OCI-M1 (cell line): Measurements from ENCODE around the gene PET100.
"Not testable (repeated sequence)": the region's sequence is repeated elsewhere in the genome, so short reads cannot be mapped to it uniquely, and the experiment has no call there.

Experiments
- DNase-seq: peaks from one replicate; lab custom pipeline; 2025; lab: John Stamatoyannopoulos, UW

PET100 gene

DNA sequence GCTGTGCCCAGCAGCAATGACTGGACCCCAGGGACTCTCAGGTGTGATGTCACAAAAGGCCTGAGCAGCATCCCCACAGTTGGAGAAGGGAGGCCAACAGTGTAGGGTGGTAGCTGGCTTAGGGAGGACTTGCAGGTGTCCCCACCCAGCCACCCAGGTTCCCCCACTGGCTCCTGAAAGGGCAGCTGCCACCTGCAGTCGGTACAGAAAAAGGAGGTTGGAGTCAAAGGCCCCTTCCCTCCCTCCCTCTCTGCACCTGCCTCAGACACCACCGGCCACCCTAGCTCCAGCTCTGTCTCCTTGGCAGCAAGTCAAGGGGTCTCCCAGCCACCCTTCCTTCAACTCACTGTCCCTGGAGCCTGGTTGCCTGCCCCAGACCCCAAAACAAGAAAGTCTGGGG is 4.1 kb downstream of the PET100 start, which contains the start of gene PCP2:
Gene PCP2, minus strand, starts transcription at position 22 of the 400 bp plus-strand sequence. CDS start 262 bp downstream, outside the sequence.
- DNase-seq: no peak

DNA sequence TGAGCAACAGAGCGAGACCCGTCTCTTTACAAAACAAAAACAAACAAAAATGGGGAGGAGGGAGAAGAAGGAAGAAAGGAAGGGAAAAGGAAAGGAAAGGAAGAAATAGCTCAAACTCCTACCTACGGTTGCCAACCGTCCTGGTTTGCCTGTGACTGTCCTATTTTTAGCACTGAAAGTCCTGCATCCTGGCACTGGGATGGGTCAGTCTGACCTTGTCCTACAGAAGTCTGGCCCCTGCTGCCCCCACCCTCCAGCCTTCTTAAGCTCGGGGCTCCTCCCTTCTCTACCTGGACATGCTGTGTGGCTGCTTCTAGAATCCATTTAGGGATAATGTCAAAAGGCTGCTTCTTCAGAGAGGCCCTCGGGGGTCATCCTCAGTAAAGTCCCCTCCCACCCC is 6.1 kb downstream of the PET100 start:
- no peak for DNase-seq

DNA sequence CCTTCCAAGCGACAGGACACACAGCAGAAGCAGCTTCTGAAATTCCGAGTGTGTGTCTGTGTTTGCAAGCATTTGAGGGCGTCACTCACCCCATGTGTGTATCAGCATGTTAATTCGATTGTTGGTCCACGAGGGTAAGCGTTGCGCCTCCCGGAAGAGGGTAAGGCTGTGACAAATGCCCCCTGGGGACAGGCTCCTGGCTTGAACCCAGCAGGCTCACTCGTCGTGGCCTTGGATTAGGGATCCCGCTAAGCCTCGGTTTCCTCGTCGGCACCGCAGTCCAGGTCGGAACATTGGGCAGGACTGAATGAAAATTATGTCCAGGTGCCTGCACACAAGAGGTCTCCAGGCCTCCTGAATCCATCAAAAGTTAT is 6.7 kb downstream of the PET100 start:
- DNase-seq: no peak

DNA sequence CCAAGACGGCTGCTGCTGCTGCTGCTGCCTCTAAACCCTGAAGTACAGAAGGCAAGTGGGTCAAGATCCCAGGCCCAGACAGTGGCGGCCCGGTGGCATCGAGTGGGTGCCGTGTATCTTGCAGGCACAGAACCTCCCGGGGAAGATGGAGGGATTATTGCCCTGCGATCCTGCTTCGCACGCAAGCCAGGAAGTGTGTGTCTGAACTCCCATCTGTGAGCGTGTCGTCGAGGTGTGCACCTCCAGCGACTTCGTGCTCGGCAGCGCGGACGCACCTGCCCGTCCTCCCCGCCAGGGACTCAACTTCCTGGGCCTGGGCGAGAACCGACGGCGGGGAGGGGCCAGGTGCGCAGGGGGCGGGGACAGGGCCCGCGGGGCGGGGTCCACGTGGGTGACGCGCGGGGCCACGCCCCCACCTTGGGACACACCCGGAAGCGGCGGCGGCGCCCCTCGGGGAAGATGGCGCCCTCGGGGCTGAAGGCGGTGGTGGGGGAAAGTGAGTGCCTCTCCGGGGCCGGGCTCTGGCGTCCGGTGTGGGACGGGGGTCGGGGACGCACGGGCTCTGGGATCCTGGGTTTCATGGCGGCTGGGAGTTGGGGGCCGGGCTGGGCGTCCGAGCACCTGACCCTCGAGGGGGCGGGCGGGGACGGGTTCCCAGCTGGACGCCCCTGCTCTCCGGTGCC is 7.2 kb downstream of the PET100 start, which contains the start of gene STXBP2:
Gene STXBP2, plus strand, starts transcription at position 420 of the 683 bp plus-strand sequence. Its CDS starts 40 bp downstream, at position 460.
- peak; percentile 72 for DNase-seq

DNA sequence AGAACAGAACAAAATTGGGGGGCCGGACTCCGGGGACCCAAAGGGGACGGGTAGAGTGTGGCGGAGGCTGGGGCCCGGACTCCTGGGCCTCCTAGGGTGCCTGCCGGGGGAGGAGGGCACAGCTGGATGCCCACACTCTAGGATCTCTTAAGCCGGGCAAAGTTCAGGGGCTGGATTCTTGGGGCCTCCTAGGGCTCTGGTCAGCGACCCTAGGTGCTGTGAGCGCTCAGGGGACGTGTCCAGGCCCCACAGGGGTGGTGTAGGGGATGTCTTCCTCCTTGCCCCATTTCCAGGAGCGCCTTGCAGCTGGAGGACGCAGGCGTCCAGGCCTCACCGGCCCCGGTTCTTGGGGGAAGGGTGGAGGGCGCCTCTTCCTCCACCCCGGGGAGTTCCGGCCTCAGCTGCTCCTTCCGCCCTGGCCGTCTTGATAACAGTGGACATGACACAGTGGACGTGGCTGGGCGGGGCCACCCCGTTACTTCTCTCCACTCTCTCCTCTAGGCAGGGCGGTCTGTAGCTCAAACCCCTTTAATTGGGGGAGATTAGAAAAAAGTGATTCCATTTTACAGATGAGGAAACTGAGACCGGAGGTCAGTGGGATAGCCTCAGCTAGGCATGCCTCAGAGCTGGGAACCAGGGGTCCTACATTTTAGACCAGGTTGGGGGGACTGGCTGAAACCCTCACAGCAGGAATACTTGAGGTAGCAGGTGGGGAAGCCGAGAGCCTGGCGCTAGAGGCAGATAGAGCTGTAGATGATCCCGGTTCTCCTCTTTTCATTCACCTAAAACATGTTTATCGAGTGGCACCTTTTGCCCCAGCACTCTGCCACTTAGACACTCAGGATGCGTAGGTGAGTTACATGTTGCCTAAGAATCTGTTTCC is 8.0 kb downstream of the PET100 start:
- DNase-seq: peak; percentile 66

DNA sequence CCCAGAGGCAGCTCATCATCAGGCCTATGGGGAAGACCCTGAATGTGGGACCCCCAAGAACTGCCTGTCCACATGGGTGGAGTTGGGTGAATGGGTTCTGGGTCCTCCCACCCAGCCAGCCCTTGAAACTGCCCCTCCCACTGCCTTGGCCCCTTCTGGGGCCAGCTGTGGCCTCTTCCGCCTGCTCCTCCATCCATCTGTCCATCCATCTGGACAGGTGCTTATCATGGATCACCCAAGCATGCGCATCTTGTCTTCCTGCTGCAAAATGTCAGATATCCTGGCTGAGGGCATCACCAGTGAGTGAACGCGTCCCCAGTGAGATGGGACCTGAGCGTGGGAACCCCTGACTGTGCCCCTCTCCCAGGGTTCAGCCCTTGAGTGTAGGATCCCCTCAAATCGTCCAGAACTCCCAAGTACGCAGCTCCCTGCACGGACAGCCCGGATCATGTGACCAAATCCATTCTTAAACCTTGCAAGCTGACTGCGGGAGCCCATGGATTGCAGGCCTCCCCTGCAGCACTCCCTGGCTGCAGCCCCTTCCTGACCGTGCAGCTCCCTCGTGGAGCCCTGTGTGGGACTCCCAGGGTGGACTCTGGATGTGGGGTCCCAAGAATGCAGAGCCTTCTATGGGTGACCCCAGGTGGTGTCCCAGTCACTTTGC is 9.3 kb downstream of the PET100 start:
- no peak for DNase-seq

DNA sequence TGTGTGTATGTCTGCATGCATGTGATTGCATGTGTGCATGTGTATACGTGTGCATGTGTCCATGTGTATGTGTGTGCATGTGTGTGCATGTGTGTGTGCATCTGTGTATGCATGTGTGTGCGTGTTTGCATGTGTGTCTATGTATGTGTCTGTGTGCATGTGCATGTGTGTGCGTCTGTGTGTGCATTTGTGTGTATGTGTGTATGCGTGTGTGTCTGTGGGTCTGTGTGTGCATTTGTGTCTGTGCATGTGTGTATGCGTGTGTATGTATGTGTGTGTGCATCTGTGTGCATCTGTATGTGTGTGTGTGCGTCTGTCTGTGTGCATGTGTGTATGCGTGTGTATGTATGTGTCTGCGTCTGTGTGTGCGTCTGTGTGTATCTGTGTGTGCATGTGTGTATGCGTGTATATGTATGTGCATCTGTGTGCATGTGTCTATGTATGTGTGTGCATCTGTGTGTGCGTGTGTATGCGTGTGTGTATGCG is 10.3 kb downstream of the PET100 start:
- no peak for DNase-seq

DNA sequence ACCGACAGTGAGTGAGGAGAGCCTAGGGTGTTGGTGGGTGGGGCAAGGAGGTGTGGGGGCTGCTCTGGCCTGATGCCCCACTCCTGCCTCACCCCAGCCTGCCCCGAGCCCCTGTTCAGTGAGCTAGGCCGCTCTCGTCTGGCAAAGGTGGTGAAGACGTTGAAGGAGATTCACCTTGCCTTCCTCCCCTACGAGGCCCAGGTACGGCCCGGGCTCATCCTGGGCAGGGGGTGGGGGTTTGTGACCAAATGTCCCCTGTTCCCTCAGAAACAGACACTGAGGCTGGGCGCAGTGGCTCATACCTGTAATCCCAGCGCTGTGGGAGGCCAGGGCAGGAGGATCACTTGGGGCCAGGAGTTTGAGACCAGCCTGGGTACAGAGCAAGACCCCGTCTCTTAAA is 11.2 kb downstream of the PET100 start:
- no peak for DNase-seq

DNA sequence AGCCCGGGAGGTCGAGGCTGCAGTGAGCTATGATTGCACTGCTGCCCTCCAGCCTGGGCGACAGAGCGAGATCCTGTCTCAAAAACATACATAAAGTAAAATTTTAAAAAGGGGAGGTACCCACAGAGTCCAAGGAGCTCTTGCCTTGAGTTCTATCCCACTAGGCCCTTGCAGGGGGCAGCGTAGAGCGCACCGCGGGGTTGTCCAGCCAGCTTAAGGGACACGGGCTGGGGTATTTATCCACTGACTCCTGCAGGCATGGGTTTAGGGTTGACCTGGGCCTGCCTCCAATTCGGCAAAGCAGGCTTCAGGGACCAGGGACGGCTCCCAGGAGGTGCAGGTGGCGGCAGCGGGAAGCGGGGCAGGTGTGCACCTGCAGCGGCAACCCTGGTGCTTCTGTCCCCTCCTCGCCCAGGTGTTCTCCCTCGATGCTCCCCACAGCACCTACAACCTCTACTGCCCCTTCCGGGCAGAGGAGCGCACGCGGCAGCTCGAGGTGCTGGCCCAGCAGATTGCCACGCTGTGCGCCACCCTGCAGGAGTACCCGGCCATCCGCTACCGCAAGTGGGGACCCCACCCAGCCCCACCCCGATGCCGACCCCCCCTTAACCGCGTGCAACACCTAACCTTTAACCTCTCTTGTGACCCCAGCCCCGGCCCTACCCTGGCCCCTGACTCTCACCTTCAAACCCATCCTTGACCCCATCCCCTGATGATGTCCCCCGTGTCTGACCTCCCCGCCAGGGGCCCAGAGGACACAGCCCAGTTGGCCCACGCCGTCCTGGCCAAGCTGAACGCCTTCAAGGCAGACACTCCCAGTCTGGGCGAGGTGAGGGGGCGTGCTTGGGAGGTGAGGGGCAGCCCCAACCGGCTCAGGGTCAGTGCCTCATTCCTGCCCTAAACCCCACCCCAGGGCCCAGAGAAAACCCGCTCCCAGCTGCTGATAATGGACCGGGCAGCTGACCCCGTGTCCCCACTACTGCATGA is 12.0 kb downstream of the PET100 start:
- DNase-seq: no peak

DNA sequence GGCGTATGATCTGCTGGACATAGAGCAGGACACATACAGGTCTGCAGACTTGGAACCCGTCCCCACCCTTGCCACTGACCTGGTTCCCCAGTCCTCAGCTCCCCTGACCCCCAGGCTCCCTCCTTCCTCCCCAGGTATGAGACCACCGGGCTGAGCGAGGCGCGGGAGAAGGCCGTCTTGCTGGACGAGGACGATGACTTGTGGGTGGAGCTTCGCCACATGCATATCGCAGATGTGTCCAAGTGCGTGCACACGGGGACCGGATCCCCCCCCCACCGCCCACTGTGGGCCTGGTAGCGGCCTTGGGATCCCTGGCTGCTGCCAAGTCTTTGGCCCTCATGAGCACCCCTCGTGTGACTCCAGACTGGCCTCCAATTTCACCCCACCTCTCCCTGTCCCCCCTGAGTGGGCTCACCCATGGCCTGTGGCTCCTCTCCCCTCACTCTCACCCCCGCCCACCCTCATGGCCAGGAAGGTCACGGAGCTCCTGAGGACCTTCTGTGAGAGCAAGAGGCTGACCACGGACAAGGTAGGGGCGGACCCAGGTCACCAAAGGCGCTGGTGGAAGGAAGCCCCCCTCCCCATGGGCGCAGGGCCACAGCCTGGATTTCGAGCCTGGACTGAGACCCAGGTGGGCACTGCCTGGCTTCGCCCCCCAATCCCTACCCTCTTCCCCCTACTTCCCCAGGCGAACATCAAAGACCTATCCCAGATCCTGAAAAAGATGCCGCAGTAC is 12.9 kb downstream of the PET100 start:
- DNase-seq: no peak

DNA sequence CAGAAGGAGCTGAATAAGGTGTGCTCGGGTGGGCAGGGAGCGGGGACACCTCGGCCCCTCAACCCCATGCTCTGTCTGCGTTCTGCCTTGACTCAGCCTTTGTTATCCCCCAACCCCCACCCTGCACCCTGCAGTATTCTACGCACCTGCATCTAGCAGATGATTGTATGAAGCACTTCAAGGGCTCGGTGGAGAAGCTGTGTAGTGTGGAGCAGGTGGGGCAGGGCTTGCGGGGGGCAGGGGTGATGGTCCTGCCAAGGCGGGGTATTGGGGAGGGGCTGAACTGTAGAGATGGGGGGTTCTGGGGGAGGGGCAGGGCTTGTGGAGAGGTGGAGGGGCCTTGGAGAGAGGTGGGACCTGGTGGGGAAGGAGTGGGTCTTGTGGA is 13.4 kb downstream of the PET100 start:
- DNase-seq: no peak

DNA sequence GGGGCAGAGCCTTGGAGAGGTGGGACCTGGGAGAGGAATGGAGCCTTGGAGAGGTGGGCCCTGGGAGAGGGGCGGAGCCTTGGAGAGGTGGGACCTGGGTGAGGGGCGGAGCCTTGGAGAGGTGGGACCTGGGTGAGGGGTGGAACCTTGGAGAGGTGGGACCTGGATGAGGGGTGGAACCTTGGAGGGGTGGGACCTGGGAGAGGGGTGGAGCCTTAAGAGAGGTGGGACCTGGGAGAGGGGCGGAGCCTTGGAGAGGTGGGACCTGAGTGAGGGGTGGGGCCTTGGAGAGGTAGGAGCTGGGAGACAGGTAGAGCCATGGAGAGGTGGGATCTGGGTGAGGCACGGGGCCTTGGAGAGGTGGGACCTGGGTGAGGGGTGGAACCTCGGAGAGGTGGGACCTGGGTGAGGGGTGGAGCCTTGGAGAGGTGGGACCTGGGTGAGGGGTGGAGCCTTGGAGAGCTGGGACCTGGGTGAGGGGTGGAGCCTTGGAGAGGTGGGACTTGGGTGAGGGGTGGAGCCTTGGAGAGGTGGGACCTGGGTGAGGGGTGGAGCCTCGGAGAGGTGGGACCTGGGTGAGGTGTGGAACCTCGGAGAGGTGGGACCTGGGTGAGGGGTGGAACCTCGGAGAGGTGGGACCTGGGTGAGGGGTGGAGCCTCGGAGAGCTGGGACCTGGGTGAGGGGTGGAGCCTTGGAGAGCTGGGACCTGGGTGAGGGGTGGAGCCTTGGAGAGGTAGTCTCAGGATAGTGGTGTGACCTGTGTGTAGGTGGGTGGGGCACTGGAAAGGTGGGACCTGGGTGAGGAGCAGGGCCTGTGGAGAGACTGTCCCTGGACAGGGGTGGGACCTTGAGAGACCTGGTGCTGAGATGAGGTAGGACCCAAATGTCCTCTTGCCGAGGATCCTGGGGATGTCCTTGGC is 14.3 kb downstream of the PET100 start:
- not testable (repeated sequence) for DNase-seq

DNA sequence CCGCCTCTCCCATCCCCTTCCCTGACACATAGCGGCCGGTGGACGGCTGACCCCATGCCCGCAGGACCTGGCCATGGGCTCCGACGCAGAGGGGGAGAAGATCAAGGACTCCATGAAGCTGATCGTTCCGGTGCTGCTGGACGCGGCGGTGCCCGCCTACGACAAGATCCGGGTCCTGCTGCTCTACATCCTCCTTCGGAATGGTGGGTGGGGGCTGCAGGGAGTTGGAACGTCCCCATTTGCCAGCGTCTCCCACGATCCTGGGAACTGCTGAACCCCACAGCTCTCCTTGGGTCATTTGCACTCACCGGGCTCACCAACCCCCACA is 14.9 kb downstream of the PET100 start:
- DNase-seq: no peak

DNA sequence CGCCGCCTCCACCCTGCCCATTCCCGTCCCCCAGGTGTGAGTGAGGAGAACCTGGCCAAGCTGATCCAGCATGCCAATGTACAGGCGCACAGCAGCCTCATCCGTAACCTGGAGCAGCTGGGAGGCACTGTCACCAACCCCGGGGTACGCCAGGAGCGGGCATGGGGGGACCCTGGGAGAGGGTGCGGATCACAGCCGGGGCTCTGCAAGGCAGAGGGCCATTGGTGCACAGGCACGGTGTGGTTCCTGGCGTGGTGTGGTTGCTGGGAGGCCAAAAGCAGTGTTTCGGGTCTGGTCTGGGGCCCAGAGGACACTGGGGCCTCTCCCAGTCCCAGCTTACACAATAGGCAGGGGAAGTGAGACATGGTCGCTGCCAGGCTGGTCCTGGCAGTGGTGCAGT is 15.6 kb downstream of the PET100 start:
- DNase-seq: no peak

DNA sequence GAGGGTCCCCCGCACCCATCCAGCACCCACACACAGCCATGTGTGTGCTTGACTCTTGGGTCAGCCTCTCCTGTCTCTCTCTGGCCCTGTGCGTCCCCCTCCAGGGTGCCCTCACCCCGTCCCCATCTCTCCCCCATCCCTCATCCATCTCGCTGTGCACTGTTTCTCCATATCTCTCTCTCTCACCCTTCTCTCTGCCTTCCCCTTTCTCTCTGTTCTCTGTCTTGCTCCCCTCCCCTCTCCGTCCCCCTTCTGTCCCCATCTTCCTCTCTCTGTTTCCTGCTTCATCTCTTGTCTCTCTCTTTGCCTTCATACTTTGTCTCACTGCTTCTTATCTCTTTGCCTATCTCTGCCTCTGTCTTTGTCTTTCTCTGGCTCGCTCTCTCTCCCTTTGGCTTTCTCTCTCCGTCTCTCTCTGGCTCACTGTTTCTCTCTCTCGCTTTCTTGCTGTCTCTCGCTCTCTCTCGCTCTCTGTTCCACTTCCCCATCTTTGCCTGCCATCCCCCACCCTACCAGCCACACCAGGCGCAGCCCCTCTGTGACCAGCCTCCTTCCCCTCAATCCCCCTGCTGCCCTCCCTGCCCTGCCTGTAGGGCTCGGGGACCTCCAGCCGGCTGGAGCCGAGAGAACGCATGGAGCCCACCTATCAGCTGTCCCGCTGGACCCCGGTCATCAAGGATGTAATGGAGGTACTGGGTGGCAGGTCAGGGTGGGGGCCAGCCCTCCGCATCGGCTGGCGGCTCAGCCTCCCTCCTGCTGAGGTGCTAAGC is 16.2 kb downstream of the PET100 start:
- DNase-seq: no peak

DNA sequence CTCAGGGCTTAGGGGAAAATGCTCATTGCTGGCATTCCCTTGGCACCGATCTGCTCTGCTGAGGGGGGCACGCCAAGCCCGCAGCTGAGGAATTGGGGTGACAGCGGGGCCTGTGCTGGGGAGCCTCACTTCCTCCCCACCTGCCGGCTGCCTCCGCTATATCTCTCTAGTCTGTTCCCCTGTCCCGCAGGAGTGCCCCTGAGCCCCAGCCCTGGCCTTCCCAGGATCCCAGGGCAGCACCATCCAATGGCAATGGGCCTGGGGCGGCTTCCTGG is 16.8 kb downstream of the PET100 start:
- DNase-seq: no peak

DNA sequence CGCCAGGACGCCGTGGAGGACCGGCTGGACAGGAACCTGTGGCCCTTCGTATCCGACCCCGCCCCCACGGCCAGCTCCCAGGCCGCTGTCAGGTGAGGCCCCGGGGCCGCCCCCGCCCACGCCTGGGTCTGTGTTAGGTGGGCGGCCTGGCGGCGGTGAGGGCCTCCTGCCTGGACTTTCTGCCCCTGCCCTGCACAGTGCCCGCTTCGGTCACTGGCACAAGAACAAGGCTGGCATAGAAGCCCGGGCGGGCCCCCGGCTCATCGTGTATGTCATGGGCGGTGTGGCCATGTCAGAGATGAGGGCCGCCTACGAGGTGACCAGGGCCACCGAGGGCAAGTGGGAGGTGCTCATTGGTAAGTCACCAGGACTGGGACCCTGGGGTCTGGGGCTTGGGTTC is 17.6 kb downstream of the PET100 start:
- no peak for DNase-seq

DNA sequence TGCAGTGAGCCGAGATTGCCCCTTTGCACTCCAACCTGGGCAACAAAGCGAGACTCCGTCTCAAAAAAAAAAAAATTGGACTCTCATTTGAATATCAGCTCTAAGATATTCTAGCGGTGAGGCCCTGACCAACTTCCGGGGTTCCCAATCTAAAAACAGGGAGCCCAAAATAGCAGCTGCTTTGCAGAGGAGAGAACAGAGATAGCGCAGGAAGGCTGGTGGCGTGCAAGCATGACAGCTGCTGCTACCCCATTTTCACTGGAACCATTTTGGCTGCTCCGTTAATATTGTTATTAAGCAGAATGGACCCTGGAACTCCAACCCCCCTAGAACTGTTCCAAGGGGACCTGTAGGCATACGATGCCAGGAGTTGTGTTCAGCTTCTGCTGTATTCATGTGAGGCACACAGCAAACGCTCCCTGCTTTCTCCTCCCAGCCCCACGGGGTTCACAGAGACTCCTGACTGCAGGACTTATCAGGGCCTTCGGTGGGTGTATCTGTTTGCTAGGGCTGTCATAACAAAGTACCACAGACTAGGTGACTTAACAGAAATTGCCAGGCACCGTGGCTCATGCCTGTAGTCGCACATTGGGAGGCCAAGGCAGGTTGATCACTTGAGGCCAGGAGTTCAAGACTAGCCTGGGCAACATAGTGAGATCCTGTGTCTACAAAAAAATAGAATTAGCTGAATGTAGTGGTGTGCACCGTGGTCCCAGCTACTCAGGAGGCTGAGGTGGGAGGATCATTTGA is 18.8 kb downstream of the PET100 start:
- no peak for DNase-seq
